ENCODE data around the gene USP24. TPM values are rescaled to one million over a fixed set of nuclear protein-coding genes. Genes with fewer than 3 reads are reported as not detected.

USP24 gene
- total RNA-seq, 2 donors from 2014 or later: 29.0 to 36.2 TPM

- H3K9me3 ChIP-seq: no peaks in the 10 kb centered on the region
- DNase-seq (ENCODE audit: low spot score): no peak
- TF ChIP-seq CTCF (IDR thresholded peaks at IDR 0.05): no peak
- peaks cover 0 to 20% of the 10 kb centered on the region in 2 donors for H3K4me1 ChIP-seq
- H3K27ac ChIP-seq: no peak overlapping the region
- H3K4me3 ChIP-seq: no peak overlapping the region
- H3K36me3 ChIP-seq: no peaks in the 10 kb centered on the region
- H3K27me3 ChIP-seq: no peaks in the 10 kb centered on the region
Observed at GRCh38 chr1:55061000-55061705, 154.0 kb downstream of the USP24 start.

- H3K4me3 ChIP-seq: no peak overlapping the region
- DNase-seq (ENCODE audit: low spot score): no peak
- TF ChIP-seq CTCF (IDR thresholded peaks at IDR 0.05): no peak
- H3K4me1 ChIP-seq: peaks cover 0 to 14% of the 10 kb centered on the region in 2 donors
- no peaks in the 10 kb centered on the region for H3K27me3 ChIP-seq
- no peaks in the 10 kb centered on the region for H3K9me3 ChIP-seq
- no peak overlapping the region for H3K27ac ChIP-seq
- H3K36me3 ChIP-seq: no peaks in the 10 kb centered on the region
Observed at GRCh38 chr1:55060133-55060999, 154.8 kb downstream of the USP24 start.

GRCh38 chr1:55059302-55060132, 155.6 kb downstream of the USP24 start:
- H3K27me3 ChIP-seq: no peaks in the 10 kb centered on the region
- H3K27ac ChIP-seq: no peak overlapping the region
- peaks cover 0 to 5% of the 10 kb centered on the region in 2 donors for H3K4me1 ChIP-seq
- no peaks in the 10 kb centered on the region for H3K36me3 ChIP-seq
- peak; percentile 46 for DNase-seq (ENCODE audit: low spot score)
- no peaks in the 10 kb centered on the region for H3K9me3 ChIP-seq
- no peak overlapping the region for H3K4me3 ChIP-seq
- TF ChIP-seq CTCF (IDR thresholded peaks at IDR 0.05): no peak

GRCh38 chr1:55057956-55058298, 157.2 kb downstream of the USP24 start:
- H3K9me3 ChIP-seq: no peaks in the 10 kb centered on the region
- H3K27ac ChIP-seq: no peak overlapping the region
- H3K4me1 ChIP-seq: peaks cover 0 to 7% of the 10 kb centered on the region in 2 donors
- H3K4me3 ChIP-seq: no peak overlapping the region
- no peaks in the 10 kb centered on the region for H3K36me3 ChIP-seq
- H3K27me3 ChIP-seq: no peaks in the 10 kb centered on the region
- no peak for TF ChIP-seq CTCF (IDR thresholded peaks at IDR 0.05)
- no peak for DNase-seq (ENCODE audit: low spot score)

- Histone ChIP-seq H3K36me3 (no peaks in the 10 kb centered on the region), H3K27ac (no peak overlapping the region), H3K9me3 (no peaks in the 10 kb centered on the region), H3K27me3 (no peaks in the 10 kb centered on the region), H3K4me3 (no peak overlapping the region), H3K4me1 (peaks cover 0 to 7% of the 10 kb centered on the region in 2 donors)
- no peak for DNase-seq (ENCODE audit: low spot score)
- no peak for TF ChIP-seq CTCF (IDR thresholded peaks at IDR 0.05)
Observed at GRCh38 chr1:55057270-55057955, 157.8 kb downstream of the USP24 start.

Data from right atrium auricular region (tissue), 2 donors.